Stimulated activated CD4-positive, alpha-beta T cell treated with anti-CD3 and anti-CD28 coated beads, Interleukin-15, amount 100 ng/mL, for 48 hours (primary cell): ENCODE measurements around the gene LHFPL3.
"Not testable (repeated sequence)": the region's sequence is repeated elsewhere in the genome, so short reads cannot be mapped to it uniquely, and the experiment has no call there.

Source experiments
- DNase-seq, 2 donors: peaks; one replicate each; pipeline ENCODE4 v3.0.0-alpha.2; 2020; ENCODE audit warnings: low read depth in 2 of 2

The LHFPL3 gene

GRCh38 chr7:104931181-104931781, 602.9 kb downstream of the LHFPL3 start:
- DNase-seq: no peak

GRCh38 chr7:104933022-104933421, 604.6 kb downstream of the LHFPL3 start:
- no peak for DNase-seq

- DNase-seq: no peak
Measured at GRCh38 chr7:104933521-104933988, 605.2 kb downstream of the LHFPL3 start.

- DNase-seq: no peak
Measured at GRCh38 chr7:104934665-104935064, 606.3 kb downstream of the LHFPL3 start.

- no peak for DNase-seq
Measured at GRCh38 chr7:104935276-104935675, 606.9 kb downstream of the LHFPL3 start.

- DNase-seq: no peak
Measured at GRCh38 chr7:104936546-104936945, 608.1 kb downstream of the LHFPL3 start.

- DNase-seq: not testable (repeated sequence)
Measured at GRCh38 chr7:104937489-104937888, 609.1 kb downstream of the LHFPL3 start.

GRCh38 chr7:104938741-104939390, 610.5 kb downstream of the LHFPL3 start:
- DNase-seq: no peak

- DNase-seq: no peak
Measured at GRCh38 chr7:104940023-104940710, 611.8 kb downstream of the LHFPL3 start.

GRCh38 chr7:104943502-104944343, 615.3 kb downstream of the LHFPL3 start:
- peak; percentile 73 to 78 for DNase-seq

GRCh38 chr7:104945599-104945956, 617.2 kb downstream of the LHFPL3 start:
- DNase-seq: no peak

- DNase-seq: no peak
Measured at GRCh38 chr7:104946338-104946737, 617.9 kb downstream of the LHFPL3 start.

- no peak for DNase-seq
Measured at GRCh38 chr7:104950006-104950405, 621.6 kb downstream of the LHFPL3 start.

- no peak for DNase-seq
Measured at GRCh38 chr7:104950754-104951153, 622.4 kb downstream of the LHFPL3 start.

GRCh38 chr7:104951546-104951945, 623.1 kb downstream of the LHFPL3 start:
- no peak for DNase-seq

- no peak for DNase-seq
Measured at GRCh38 chr7:104955276-104955675, 626.9 kb downstream of the LHFPL3 start.
